Left ventricle myocardium superior (tissue), 1 donor: Measurements from ENCODE around the gene OR4N2. TPM values are rescaled to one million over a fixed set of nuclear protein-coding genes. Genes with fewer than 3 reads are reported as not detected.
"Not testable (repeated sequence)": the region's sequence is repeated elsewhere in the genome, so short reads cannot be mapped to it uniquely, and the experiment has no call there.

Experiments
- ATAC-seq: fragments of 200-7000 bp; cut with Tn5 transposase; one replicate; pipeline ENCODE4 v1.9.1; 2020; ENCODE audit warnings: mild to moderate bottlenecking, moderate library complexity
- DNase-seq: peaks from one replicate; pipeline ENCODE4 v3.0.0-alpha.2; 2020
- intact Hi-C: fragments of 100-400 bp; cut with micrococcal nuclease; formaldehyde crosslinking; loops from one replicate; pipeline ENCODE4 v1.11.0; 2022
- total RNA-seq: library from RNA; stranded (reverse); fragmentation: NEBNext Ultra II Directional; extraction: Animal tissue kit (Norgen Biotek cat#: 25700); gene quantifications from one replicate; pipeline ENCODE4 v1.2.1, GENCODE V29; 2021
- donor health status: DM: no; HTN: yes; CAD: no; lungs with severe emphysema.

Gene OR4N2
- total RNA-seq, 1 donor from 2014 or later, result not detected

DNA sequence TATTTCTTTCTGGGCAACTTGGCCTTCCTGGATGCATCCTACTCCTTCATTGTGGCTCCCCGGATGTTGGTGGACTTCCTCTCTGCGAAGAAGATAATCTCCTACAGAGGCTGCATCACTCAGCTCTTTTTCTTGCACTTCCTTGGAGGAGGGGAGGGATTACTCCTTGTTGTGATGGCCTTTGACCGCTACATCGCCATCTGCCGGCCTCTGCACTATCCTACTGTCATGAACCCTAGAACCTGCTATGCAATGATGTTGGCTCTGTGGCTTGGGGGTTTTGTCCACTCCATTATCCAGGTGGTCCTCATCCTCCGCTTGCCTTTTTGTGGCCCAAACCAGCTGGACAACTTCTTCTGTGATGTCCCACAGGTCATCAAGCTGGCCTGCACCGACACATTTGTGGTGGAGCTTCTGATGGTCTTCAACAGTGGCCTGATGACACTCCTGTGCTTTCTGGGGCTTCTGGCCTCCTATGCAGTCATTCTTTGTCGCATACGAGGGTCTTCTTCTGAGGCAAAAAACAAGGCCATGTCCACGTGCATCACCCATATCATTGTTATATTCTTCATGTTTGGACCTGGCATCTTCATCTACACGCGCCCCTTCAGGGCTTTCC, 24.2 kb downstream of the OR4N2 start:
- ATAC-seq, DNase-seq, intact Hi-C loops: not testable (repeated sequence)

DNA sequence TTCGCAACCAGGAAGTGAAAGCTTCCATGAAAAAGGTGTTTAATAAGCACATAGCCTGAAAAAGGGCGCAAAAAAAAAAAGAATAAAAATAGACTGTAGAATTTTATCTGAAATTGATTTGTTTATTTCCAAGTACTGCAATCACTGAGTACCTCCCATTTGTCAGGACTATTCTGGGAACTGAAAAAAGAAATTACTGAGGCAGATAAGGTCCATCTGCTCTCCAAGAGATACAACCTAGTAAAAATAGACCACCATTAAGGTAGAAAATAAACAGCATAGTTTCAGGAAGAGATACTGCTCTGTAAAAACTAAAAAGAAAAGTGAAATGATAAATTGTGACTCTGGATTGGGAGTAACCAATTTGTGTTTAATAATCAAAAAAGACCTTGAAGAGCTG, 24.7 kb downstream of the OR4N2 start:
- ATAC-seq, result no peak
- DNase-seq, result no peak
- intact Hi-C loops, result no loop called here

DNA sequence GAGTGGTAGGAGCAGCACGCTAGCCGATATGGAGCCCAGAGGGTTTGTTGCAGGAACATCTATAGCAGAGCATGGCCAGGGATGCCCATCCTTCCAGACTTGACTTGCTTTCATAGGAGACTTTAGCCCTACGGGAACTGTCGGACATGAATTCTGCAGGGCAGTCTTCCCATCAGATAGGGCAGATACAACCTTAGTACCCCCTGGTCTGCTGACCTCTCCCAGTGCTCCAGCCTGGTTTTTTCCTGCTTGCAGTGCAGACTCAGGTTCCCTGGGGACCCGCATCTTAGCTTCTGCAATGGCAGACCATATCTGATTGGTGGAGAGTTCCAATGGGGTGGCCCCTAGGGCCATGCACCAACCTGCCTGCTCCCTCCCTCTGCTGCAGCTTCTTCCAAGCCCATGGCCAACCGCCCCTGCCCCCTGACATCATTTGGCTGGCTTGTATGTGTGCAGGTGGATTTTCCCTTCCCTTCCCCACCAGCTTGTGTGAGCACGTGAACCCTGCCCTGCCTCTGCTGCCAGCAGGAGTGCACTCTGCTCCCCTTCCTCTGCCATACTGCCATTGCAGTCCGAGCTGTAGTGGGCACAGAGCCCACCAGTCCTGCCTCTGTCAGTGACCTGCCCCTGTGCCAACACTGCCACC, 30.8 kb downstream of the OR4N2 start:
- ATAC-seq, DNase-seq, intact Hi-C loops: not testable (repeated sequence)

DNA sequence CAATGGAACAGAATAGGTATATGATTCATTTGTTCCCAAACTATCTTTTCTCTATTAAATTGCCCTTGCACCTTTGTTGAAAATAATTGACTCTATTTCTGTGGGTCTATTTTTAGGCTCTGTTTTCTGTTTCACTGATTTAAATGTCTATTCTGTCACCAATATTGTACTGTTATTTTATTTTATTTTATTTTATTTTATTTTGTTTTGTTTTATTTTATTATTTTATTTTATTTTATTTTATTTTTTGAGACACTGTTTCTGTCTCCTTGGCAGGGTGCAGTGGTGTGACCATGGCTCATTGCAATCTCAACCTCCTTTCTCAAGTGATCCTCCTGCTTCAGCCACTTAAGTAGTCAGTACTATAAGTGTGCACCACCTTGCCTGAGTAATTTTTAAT, 34.9 kb downstream of the OR4N2 start:
- DNase-seq (no peak), ATAC-seq (no peak)
- intact Hi-C loops, result no loop called here

DNA sequence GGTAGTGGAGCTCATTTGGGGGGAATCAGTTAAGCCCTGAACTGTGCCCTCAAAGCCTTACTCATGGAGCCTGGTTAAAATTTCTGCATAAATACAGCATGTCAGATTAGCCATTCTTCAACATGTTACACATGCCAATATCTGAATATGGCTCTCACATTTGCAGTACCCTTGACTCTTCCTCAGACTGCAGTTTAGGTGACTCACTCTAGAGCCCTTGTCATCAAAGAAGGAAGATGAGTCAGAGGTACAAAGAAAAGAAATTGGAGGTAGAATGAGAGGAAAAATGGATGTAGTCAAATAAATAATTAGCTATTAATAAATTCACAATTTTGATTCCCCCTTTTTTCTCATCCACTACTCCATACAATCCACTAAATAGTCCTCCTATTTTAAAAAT, 47.8 kb downstream of the OR4N2 start:
- intact Hi-C loops, result no loop called here
- ATAC-seq (no peak), DNase-seq (no peak)

DNA sequence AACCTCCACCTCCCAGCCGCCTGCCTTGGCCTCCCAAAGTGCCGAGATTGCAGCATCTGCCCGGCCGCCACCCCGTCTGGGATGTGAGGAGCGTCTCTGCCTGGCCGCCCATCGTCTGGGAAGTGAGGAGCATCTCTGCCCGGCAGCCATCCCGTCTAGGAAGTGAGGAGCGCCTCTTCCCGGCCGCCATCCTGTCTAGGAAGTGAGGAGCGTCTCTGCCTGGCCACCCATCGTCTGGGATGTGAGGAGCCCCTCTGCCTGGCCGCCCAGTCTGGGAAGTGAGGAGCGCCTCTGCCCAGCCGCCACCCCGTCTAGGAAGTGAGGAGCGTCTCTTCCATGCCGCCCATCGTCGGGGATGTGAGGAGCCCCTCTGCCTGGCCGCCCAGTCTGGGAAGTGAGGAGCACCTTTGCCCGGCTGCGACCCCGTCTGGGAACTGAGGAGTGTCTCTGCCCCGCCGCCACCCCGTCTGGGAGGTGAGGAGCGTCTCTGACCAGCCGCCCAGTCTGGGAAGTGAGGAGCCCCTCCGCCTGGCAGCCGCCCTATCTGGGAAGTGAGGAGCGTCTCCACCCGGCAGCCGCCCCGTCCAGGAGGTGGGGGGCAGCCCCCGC, 62.6 kb downstream of the OR4N2 start:
- ATAC-seq, intact Hi-C loops, DNase-seq: not testable (repeated sequence)

DNA sequence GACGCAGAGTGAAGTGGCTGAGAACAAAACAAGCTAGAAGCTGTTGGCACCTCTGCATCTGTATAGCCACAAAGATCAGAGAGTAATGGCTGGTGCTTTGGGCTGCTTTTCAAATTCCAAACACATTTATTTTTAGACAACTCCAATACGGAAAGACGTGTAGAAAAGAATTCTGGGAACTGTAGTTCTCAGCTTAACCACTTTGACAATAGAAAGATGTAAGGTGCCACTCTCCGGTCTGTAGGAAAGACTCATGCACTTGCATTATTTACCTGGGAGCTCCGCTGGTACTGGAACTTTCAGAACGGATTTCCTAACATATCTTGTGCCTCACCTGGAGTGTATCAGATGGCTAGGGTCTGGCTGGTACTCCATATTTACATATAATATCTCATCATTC, 69.6 kb downstream of the OR4N2 start:
- ATAC-seq (no peak), DNase-seq (no peak)
- intact Hi-C loops, result no loop called here

DNA sequence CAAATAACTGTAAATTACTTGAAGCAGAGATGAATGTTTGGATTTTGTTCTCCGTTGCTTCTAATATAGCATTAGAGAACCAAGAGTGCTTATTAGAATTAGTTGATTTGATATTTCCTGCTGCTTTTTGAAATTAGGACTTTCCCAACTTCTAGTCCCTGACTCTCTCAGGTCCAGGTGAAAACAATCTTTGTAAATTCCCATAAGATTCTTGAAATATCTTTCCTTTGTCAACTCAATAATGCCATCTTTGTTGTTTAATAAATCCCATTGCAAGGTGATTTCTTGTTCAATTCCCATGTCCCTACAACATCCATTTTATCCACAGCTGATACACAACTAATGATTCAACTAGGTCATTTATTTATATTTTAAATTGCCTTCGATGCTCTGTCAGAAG, 71.3 kb downstream of the OR4N2 start, which contains the start of gene OR4K2:
Gene OR4K2, plus strand, starts transcription at position 301 of the 400 bp plus-strand sequence. CDS start 1,126 bp downstream, outside the sequence.
- intact Hi-C loops, result no loop called here
- DNase-seq, result no peak
- no peak for ATAC-seq

DNA sequence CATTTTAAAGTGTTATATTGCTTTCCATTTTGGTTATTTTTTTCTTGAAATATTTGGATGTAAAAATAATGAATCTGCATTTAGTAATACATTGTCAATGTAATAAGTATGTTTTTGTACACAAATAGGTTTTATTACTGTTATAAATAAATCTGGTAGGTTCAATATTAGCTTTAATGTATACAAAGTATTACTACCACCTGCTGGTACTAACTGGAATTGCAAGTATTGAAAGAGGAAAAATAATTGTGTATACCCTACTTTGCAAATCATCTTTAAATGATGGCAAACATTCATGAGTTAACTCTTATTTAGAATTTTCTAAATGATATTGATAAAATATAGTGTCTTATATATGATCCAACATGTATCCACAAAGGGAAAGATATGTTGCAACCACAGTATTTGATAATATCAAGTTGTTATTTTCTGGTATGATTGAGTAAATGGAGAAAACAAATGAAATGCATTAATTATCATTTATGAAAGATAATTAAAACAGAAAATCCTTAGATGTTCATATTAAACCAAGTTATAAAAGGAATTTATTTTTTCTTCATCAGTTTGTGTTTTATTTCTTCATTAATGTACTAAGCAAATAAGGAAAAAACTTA, 74.6 kb downstream of the OR4N2 start:
- ATAC-seq, result no peak
- DNase-seq, result no peak
- intact Hi-C loops, result no loop called here

Other genes starting within 250 kb of the OR4N2 start
- not detected for gene OR11H2, start 89.9 kb upstream of the OR4N2 start, total RNA-seq
- gene OR4Q3, start 60.2 kb upstream of the OR4N2 start, total RNA-seq, result not detected
- not detected for gene OR4M1, start 30.3 kb upstream of the OR4N2 start, total RNA-seq
- not detected for gene OR4K2, start 71.4 kb downstream of the OR4N2 start, total RNA-seq
- gene OR4K5, start 116.8 kb downstream of the OR4N2 start, total RNA-seq, result not detected
- not detected for gene OR4K1, start 127.1 kb downstream of the OR4N2 start, total RNA-seq
- gene OR4K15, start 171.8 kb downstream of the OR4N2 start, total RNA-seq, result not detected
- not detected for gene OR4Q2, start 198.4 kb downstream of the OR4N2 start, total RNA-seq
- gene OR4K14, start 215.5 kb downstream of the OR4N2 start, total RNA-seq, result not detected
- not detected for gene OR4K13, start 232.3 kb downstream of the OR4N2 start, total RNA-seq